ENCODE measurements around the gene KRTAP4-3. TPM values are rescaled to one million over a fixed set of nuclear protein-coding genes. Genes with fewer than 3 reads are reported as not detected.
"Not testable (repeated sequence)": the region's sequence is repeated elsewhere in the genome, so short reads cannot be mapped to it uniquely, and the experiment has no call there.

The KRTAP4-3 gene
- total and polyA plus RNA-seq, 9 donors = not detected

GRCh38 chr17:41144846-41145245, 23.2 kb downstream of the KRTAP4-3 start:
- 32 to 63% (median 42%) methylated on average over 1 of the region's 1 CpG for WGBS, 3 donors
- H3K36me3 ChIP-seq = no peaks in the 10 kb centered on the region
- TF ChIP-seq CTCF (IDR thresholded peaks at IDR 0.05) (no peak), POLR2A (IDR thresholded peaks at IDR 0.05) (no peak), EP300 (IDR thresholded peaks at IDR 0.05) (no peak)
- H3K27ac ChIP-seq = no peak overlapping the region
- intact Hi-C loops (cut with DNase I) = no loop called here
- DNase-seq = no peak
- no peak overlapping the region for H3K4me3 ChIP-seq
- H3K27me3 ChIP-seq = no peaks in the 10 kb centered on the region
- no peaks in the 10 kb centered on the region for H3K9me3 ChIP-seq
- H3K4me1 ChIP-seq (ENCODE audit: insufficient read depth) = no peaks in the 10 kb centered on the region

GRCh38 chr17:41141361-41141760, 26.7 kb downstream of the KRTAP4-3 start:
- no peak for TF ChIP-seq POLR2A (IDR thresholded peaks at IDR 0.05)
- no peak for TF ChIP-seq CTCF (IDR thresholded peaks at IDR 0.05)
- TF ChIP-seq EP300 (IDR thresholded peaks at IDR 0.05) = no peak
- no peaks in the 10 kb centered on the region for H3K36me3 ChIP-seq
- H3K4me3 ChIP-seq = no peak overlapping the region
- H3K27ac ChIP-seq = no peak overlapping the region
- no peaks in the 10 kb centered on the region for H3K27me3 ChIP-seq
- H3K9me3 ChIP-seq = no peaks in the 10 kb centered on the region
- intact Hi-C loops (cut with DNase I) = no loop called here
- no peaks in the 10 kb centered on the region for H3K4me1 ChIP-seq (ENCODE audit: insufficient read depth)
- no peak for DNase-seq

GRCh38 chr17:41140360-41141131, 27.5 kb downstream of the KRTAP4-3 start, which contains the start of gene KRTAP4-6:
TSS of gene KRTAP4-6 (minus strand) at chr17:41140544. CDS start at chr17:41140487, 57 bp downstream.
- Histone ChIP-seq H3K4me1 (ENCODE audit: insufficient read depth) (no peaks in the 10 kb centered on the region), H3K36me3 (no peaks in the 10 kb centered on the region), H3K4me3 (no peak within 1 kb of the TSS), H3K27ac (no peak within 1 kb of the TSS), H3K9me3 (no peaks in the 10 kb centered on the region), H3K27me3 (no peaks in the 10 kb centered on the region)
- WGBS, 3 donors = 81 to 88% (median 86%) methylated on average over 6 of the region's 6 CpGs
- intact Hi-C loops (cut with DNase I) = no loop called here
- TF ChIP-seq POLR2A (IDR thresholded peaks at IDR 0.05) (no peak), EP300 (IDR thresholded peaks at IDR 0.05) (no peak), CTCF (IDR thresholded peaks at IDR 0.05) (no peak)
- no peak for DNase-seq

GRCh38 chr17:41139865-41140264, 28.2 kb downstream of the KRTAP4-3 start:
- WGBS, 3 donors = 85 to 91% (median 89%) methylated on average over 12 of the region's 12 CpGs
- DNase-seq; H3K36me3 ChIP-seq; H3K27me3 ChIP-seq; H3K4me1 ChIP-seq (ENCODE audit: insufficient read depth); H3K4me3 ChIP-seq; H3K9me3 ChIP-seq; H3K27ac ChIP-seq; intact Hi-C loops (cut with DNase I): not testable (repeated sequence)
